LHCN-M2 (cell line): ENCODE measurements around the gene SST. TPM values are rescaled to one million over a fixed set of nuclear protein-coding genes. Genes with fewer than 3 reads are reported as not detected.
"Not testable (repeated sequence)": the region's sequence is repeated elsewhere in the genome, so short reads cannot be mapped to it uniquely, and the experiment has no call there.

Source experiments
- DNase-seq: peaks from one replicate; pipeline ENCODE4 v3.0.0-alpha.2; 2012; ENCODE audit warnings: low read depth
- total RNA-seq: library from RNA; depleted of rRNA; stranded (reverse); fragments of >200 nt; gene quantifications from 2 replicates; pipeline ENCODE4 v1.2.3, GENCODE V29; 2014

The SST gene
- total RNA-seq, 1 experiment from 2014 or later: not detected

GRCh38 chr3:187684444-187684843 lies 14.2 kb upstream of the SST start:
- no peak for DNase-seq

- not testable (repeated sequence) for DNase-seq
Measured at GRCh38 chr3:187681756-187682155, 11.6 kb upstream of the SST start.

- peak; percentile 64 for DNase-seq
Measured at GRCh38 chr3:187679638-187680396, 9.6 kb upstream of the SST start.

- peak; percentile 36 for DNase-seq
Measured at GRCh38 chr3:187678726-187679268, 8.6 kb upstream of the SST start.

GRCh38 chr3:187677604-187678003 lies 7.4 kb upstream of the SST start:
- peak; percentile 19 for DNase-seq

- no peak for DNase-seq
Measured at GRCh38 chr3:187673012-187673411, 2.8 kb upstream of the SST start.

- no peak for DNase-seq
Measured at GRCh38 chr3:187667526-187667925, 2.7 kb downstream of the SST start.

GRCh38 chr3:187665764-187666402 lies 4.3 kb downstream of the SST start:
- DNase-seq: no peak

GRCh38 chr3:187665010-187665409 lies 5.2 kb downstream of the SST start:
- no peak for DNase-seq

GRCh38 chr3:187662848-187663409 lies 7.3 kb downstream of the SST start:
- DNase-seq: no peak

GRCh38 chr3:187661267-187661666 lies 8.9 kb downstream of the SST start:
- no peak for DNase-seq

GRCh38 chr3:187651282-187651681 lies 18.9 kb downstream of the SST start:
- no peak for DNase-seq

- no peak for DNase-seq
Measured at GRCh38 chr3:187648177-187648576, 22.0 kb downstream of the SST start.

- DNase-seq: no peak
Measured at GRCh38 chr3:187646906-187647660, 23.1 kb downstream of the SST start.

GRCh38 chr3:187645379-187645778 lies 24.8 kb downstream of the SST start:
- not testable (repeated sequence) for DNase-seq

GRCh38 chr3:187642861-187643260 lies 27.3 kb downstream of the SST start:
- DNase-seq: no peak

- no peak for DNase-seq
Measured at GRCh38 chr3:187641320-187642016, 28.7 kb downstream of the SST start.

- DNase-seq: no peak
Measured at GRCh38 chr3:187640569-187641059, 29.6 kb downstream of the SST start.

- no peak for DNase-seq
Measured at GRCh38 chr3:187639927-187640568, 30.1 kb downstream of the SST start.

- no peak for DNase-seq
Measured at GRCh38 chr3:187636528-187636927, 33.7 kb downstream of the SST start.

GRCh38 chr3:187630404-187630803 lies 39.8 kb downstream of the SST start:
- DNase-seq: no peak
